Measurements from ENCODE around the gene IL17RB.

IL17RB gene

GRCh38 chr3:53902067-53902466 lies 55.7 kb downstream of the IL17RB start:
- TF ChIP-seq FOXK2 (IDR thresholded peaks at IDR 0.05) (no peak), LEF1 (IDR thresholded peaks at IDR 0.05; ENCODE audit: borderline replicate concordance) (no peak), ZNF384 (IDR thresholded peaks at IDR 0.05) (no peak)
- CTCF ChIA-PET, result no interaction called here
- POLR2A ChIA-PET, result interaction anchor here (2.8 kb wide), 1 partner anchor 11 kb away, joined by 14 read pairs; the partner anchor contains the start of gene SELENOK
- no peak for DNase-seq (ENCODE audit: extremely low spot score)

GRCh38 chr3:53902711-53903110 lies 56.3 kb downstream of the IL17RB start:
- POLR2A ChIA-PET, result no interaction called here
- TF ChIP-seq TARDBP (IDR thresholded peaks at IDR 0.05) (no peak), NFRKB (IDR thresholded peaks at IDR 0.05) (no peak), FOXM1 (IDR thresholded peaks at IDR 0.05; ENCODE audit: borderline replicate concordance) (no peak), SUZ12 (IDR thresholded peaks at IDR 0.05) (no peak), CTBP1 (IDR thresholded peaks at IDR 0.05; ENCODE audit: borderline replicate concordance) (no peak), HDGF (IDR thresholded peaks at IDR 0.05; ENCODE audit: borderline replicate concordance) (no peak), FOXA1 (IDR thresholded peaks at IDR 0.05) (no peak), FOXK2 (IDR thresholded peaks at IDR 0.05) (no peak), BHLHE40 (IDR thresholded peaks at IDR 0.05; ENCODE audit: borderline replicate concordance) (no peak), PKNOX1 (IDR thresholded peaks at IDR 0.05) (no peak), L3MBTL2 (conservative IDR thresholded peaks at IDR 0.05) (no peak), ARNT (IDR thresholded peaks at IDR 0.05) (no peak), LEF1 (IDR thresholded peaks at IDR 0.05; ENCODE audit: borderline replicate concordance) (no peak)
- DNase-seq (ENCODE audit: extremely low spot score), result no peak
- CTCF ChIA-PET, result no interaction called here

- CTCF ChIA-PET, result no interaction called here
- no peak for DNase-seq (ENCODE audit: extremely low spot score)
- POLR2A ChIA-PET, result no interaction called here
- TF ChIP-seq SP1 (IDR thresholded peaks at IDR 0.05), result no peak
- TF ChIP-seq BHLHE40 (IDR thresholded peaks at IDR 0.05; ENCODE audit: borderline replicate concordance), result no peak
- no peak for TF ChIP-seq CTBP1 (IDR thresholded peaks at IDR 0.05; ENCODE audit: borderline replicate concordance)
- no peak for TF ChIP-seq HDGF (IDR thresholded peaks at IDR 0.05; ENCODE audit: borderline replicate concordance)
- no peak for TF ChIP-seq L3MBTL2 (conservative IDR thresholded peaks at IDR 0.05)
- no peak for TF ChIP-seq ELF4 (IDR thresholded peaks at IDR 0.05)
- no peak for TF ChIP-seq ZNF384 (IDR thresholded peaks at IDR 0.05)
Observed at GRCh38 chr3:53913401-53913800, 67.0 kb downstream of the IL17RB start.

All from HEK293T (cell line).